IMR-90 (cell line): ENCODE measurements around the gene MACROD1. TPM values are rescaled to one million over a fixed set of nuclear protein-coding genes. Genes with fewer than 3 reads are reported as not detected.

Source experiments
- ATAC-seq: fragments of 200-7000 bp; cut with Tn5 transposase; 2 replicates; pipeline ENCODE4 v1.9.1; 2020; ENCODE audit warnings: low read depth, mild to moderate bottlenecking, moderate library complexity
- BruUV-seq: library from RNA; stranded (reverse); fragments of 400-500 nt; replicated peaks from 2 replicates; lab custom pipeline; 2021; lab: Mats Ljungman, UMichigan
- CTCF ChIA-PET: fragments of 300-600 bp; formaldehyde crosslinking; extraction: SDS; loops from one replicate; lab custom pipeline; 2021; ENCODE audit warnings: antibody characterized with exemption; lab: Yijun Ruan, JAX
- POLR2A ChIA-PET: fragments of 300-600 bp; sonication (Branson Sonifier 250); formaldehyde crosslinking; loops from one replicate; lab custom pipeline; 2022; ENCODE audit warnings: antibody characterized with exemption; ENCODE audit not compliant: unreplicated experiment; lab: Charles Lee
- DNase-seq: peaks from one replicate; pipeline ENCODE4 v3.0.0; 2013
- H2AFZ ChIP-seq: replicated peaks from 2 replicates; pipeline ENCODE3; 2013; ENCODE audit warnings: low read length, mild to moderate bottlenecking; ENCODE audit not compliant: poor library complexity
- H2AK5ac ChIP-seq: 2 replicates; pipeline ENCODE4 v1.6.1; 2013; ENCODE audit warnings: low read depth, low read length, inconsistent platforms
- H2AK9ac ChIP-seq: replicated peaks from 2 replicates; pipeline ENCODE3; 2013; ENCODE audit warnings: mild to moderate bottlenecking, low read depth, low read length, moderate library complexity; ENCODE audit not compliant: poor library complexity
- H2BK120ac ChIP-seq: 2 replicates; pipeline ENCODE4 v1.6.1; 2013; ENCODE audit warnings: low read depth, low read length, inconsistent platforms
- H2BK15ac ChIP-seq: 3 replicates; pipeline ENCODE4 v1.6.1; 2013; ENCODE audit warnings: low read depth, low read length, inconsistent platforms
- H2BK20ac ChIP-seq: 2 replicates; pipeline ENCODE4 v1.6.1; 2013; ENCODE audit warnings: low read depth, mild to moderate bottlenecking, inconsistent platforms, low read length, moderate library complexity
- H2BK5ac ChIP-seq: 2 replicates; pipeline ENCODE4 v1.6.1; 2013; ENCODE audit warnings: mild to moderate bottlenecking, low read depth, low read length, inconsistent platforms; ENCODE audit not compliant: poor library complexity, severe bottlenecking
- H3K14ac ChIP-seq: replicated peaks from 2 replicates; pipeline ENCODE4 v1.6.1; 2013; ENCODE audit warnings: low read depth, low read length, inconsistent platforms
- H3K18ac ChIP-seq: 2 replicates; pipeline ENCODE4 v1.6.1; 2013; ENCODE audit warnings: low read depth, low read length, control low read depth
- H3K23ac ChIP-seq: 2 replicates; pipeline ENCODE4 v1.6.1; 2013; ENCODE audit warnings: low read depth, low read length, inconsistent platforms
- H3K27ac ChIP-seq: 2 replicates; pipeline ENCODE4 v1.5.1; 2013; ENCODE audit warnings: mild to moderate bottlenecking, control low read depth, low read length; ENCODE audit not compliant: insufficient read depth
- H3K27me3 ChIP-seq: 2 replicates; pipeline ENCODE4 v1.6.1; 2013; ENCODE audit warnings: low read length; ENCODE audit not compliant: control insufficient read depth, insufficient read depth
- H3K36me3 ChIP-seq: 2 replicates; pipeline ENCODE4 v1.6.1; 2013; ENCODE audit warnings: low read length, mixed read lengths; ENCODE audit not compliant: control insufficient read depth, insufficient read depth
- H3K4ac ChIP-seq: 2 replicates; pipeline ENCODE4 v1.6.1; 2013; ENCODE audit warnings: low read depth, low read length, inconsistent platforms
- H3K4me1 ChIP-seq: 2 replicates; pipeline ENCODE4 v1.6.1; 2013; ENCODE audit warnings: low read length, mixed read lengths; ENCODE audit not compliant: control insufficient read depth, insufficient read depth
- H3K4me2 ChIP-seq: 2 replicates; pipeline ENCODE4 v1.6.1; 2013; ENCODE audit warnings: low read depth, mild to moderate bottlenecking, control low read depth, low read length, moderate library complexity
- H3K4me3 ChIP-seq: 2 replicates; pipeline ENCODE4 v1.5.1; 2013; ENCODE audit warnings: low read depth, mild to moderate bottlenecking, control low read depth, low read length, moderate library complexity; ENCODE audit not compliant: insufficient read depth
- H3K56ac ChIP-seq: 2 replicates; pipeline ENCODE4 v1.6.1; 2013; ENCODE audit warnings: low read length, inconsistent platforms; ENCODE audit not compliant: insufficient read depth; ENCODE audit errors: extremely low read depth
- H3K79me1 ChIP-seq, 2 experiments: 2 replicates each; pipeline ENCODE4 v1.6.1; 2013; ENCODE audit warnings: low read length in 2 of 2, inconsistent platforms in 1 of 2, low read depth in 1 of 2
- H3K9ac ChIP-seq: 2 replicates; pipeline ENCODE4 v1.6.1; 2013; ENCODE audit warnings: low read depth, low read length, control low read depth
- H3K9me1 ChIP-seq: 2 replicates; pipeline ENCODE4 v1.6.1; 2013; ENCODE audit warnings: low read length, inconsistent platforms; ENCODE audit not compliant: insufficient read depth
- H3K9me3 ChIP-seq: 2 replicates; pipeline ENCODE4 v1.6.1; 2013; ENCODE audit warnings: low read length; ENCODE audit not compliant: control insufficient read depth, insufficient read depth
- H4K20me1 ChIP-seq: 2 replicates; pipeline ENCODE4 v1.6.1; 2013; ENCODE audit warnings: low read length, inconsistent platforms; ENCODE audit not compliant: insufficient read depth
- H4K5ac ChIP-seq: 2 replicates; pipeline ENCODE4 v1.6.1; 2013; ENCODE audit warnings: mild to moderate bottlenecking, low read depth, low read length, control low read depth
- H4K8ac ChIP-seq, 2 experiments: 2 replicates each; pipeline ENCODE4 v1.6.1; 2013; ENCODE audit warnings: low read depth in 2 of 2, low read length in 2 of 2, control low read depth in 1 of 2, inconsistent platforms in 1 of 2
- H4K91ac ChIP-seq: 2 replicates; pipeline ENCODE4 v1.6.1; 2013; ENCODE audit warnings: low read depth, low read length, inconsistent platforms; ENCODE audit not compliant: insufficient read depth
- BHLHE40 ChIP-seq: fragments of 150-350 bp; IDR thresholded peaks from 2 replicates; pipeline ENCODE4 v1.6.1; 2016; ENCODE audit warnings: mild to moderate bottlenecking, low read depth, low read length
- NFE2L2 ChIP-seq: fragments of 150-350 bp; IDR thresholded peaks from 2 replicates; pipeline ENCODE4 v1.6.1; 2016; ENCODE audit warnings: low read depth, mild to moderate bottlenecking, low read length
- RFX5 ChIP-seq: IDR thresholded peaks from 2 replicates; pipeline ENCODE4 v1.8.0; 2012; ENCODE audit warnings: low read depth, mild to moderate bottlenecking, low read length, moderate library complexity
- WGBS, 2 experiments: methylation state at CpG; one replicate each; pipeline versions ENCODE4 v1.1.5 to v1.1.7; 2013; ENCODE audit warnings: missing lambda C conversion rate in 2 of 2; ENCODE audit not compliant: insufficient read length in 1 of 2; ENCODE audit errors: extremely low coverage in 2 of 2; 5-methylcytosine and 5-hydroxymethylcytosine counted together
- dilution Hi-C: fragments of 300-500 bp; cut with HindIII; formaldehyde crosslinking; loops from one replicate; pipeline ENCODE4 v1.14.3; 2018; ENCODE audit warnings: low sequenced_read_pairs; ENCODE audit not compliant: unreplicated experiment
- in situ Hi-C: fragments of 300-500 bp; cut with MboI; formaldehyde crosslinking; loops from 3 replicates; pipeline ENCODE4 v1.14.3; 2019; ENCODE audit warnings: low sequenced_read_pairs, inconsistent platforms, mixed read lengths
- intact Hi-C: fragments of 100-400 bp; cut with micrococcal nuclease; formaldehyde crosslinking; loops from 2 replicates; pipeline ENCODE4 v1.10.0; 2022
- polyA plus RNA-seq, 3 experiments: library from polyadenylated mRNA; depleted of rRNA; stranded (reverse); fragments of >200 nt; gene quantifications; 2 replicates each; pipeline ENCODE4 v1.2.3, GENCODE V29; 2012; ENCODE audit warnings: low replicate concordance in 1 of 3
- total RNA-seq: library from RNA; depleted of rRNA; stranded (reverse); fragments of >200 nt; gene quantifications from 2 replicates; pipeline ENCODE4 v1.2.3, GENCODE V29; 2012

MACROD1 gene
- total and polyA plus RNA-seq, 2 of the 4 experiments (the other 2 are of a cell fraction): 2.5 to 9.3 TPM

DNA sequence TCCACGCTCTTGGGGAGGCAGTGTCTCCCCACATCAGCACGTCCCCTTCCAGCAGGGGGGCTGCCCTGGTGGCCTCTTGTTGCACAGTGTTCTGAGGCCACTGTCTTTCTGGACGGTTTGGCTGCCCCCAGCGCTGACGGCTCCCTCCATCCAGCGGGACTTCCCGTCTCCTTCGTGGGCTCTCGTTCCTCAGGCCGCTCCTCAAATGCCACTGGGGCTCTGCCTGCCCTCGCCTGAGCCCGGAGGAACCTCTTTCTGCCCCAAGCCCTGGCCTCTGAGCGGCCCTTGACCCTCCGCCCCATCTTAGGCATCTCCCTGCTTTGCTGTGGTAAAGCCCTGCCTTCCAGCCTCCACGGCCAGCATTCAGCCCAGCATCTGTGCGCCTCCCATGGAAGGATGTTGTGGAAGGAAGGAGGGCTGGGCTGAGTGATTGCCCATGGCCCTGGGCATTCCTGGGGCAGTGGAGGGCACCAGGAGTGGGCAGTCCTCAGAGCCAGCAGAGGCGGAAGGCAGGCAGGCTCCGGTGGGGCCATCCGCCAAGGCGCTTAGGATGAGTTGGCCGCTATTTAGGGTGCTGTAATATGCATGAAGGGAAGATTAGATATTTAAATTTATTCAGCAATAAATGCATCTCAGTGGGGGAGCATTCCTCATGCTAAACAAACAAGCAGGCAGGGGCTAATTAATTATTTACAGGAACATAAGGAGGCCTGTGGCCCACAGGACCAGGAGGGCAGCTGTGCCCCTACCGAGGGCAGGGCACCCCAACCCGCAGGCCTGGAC lies 161.9 kb downstream of the MACROD1 start:
- TF ChIP-seq RFX5: no peak
- TF ChIP-seq BHLHE40: no peak
- no peak for TF ChIP-seq NFE2L2
- Histone ChIP-seq H2BK15ac (no peak overlapping the region), H3K27ac (no peak overlapping the region), H3K4me3 (no peak overlapping the region), H3K27me3 (no peaks in the 10 kb centered on the region), H2BK5ac (no peak overlapping the region), H3K23ac (no peak overlapping the region), H3K14ac (no peak overlapping the region), H2AFZ (no peak overlapping the region), H3K9me1 (0 out of 2 replicates have a peak, but pooled peaks cover 3% of the 10 kb centered on the region), H3K9ac (no peak overlapping the region), H3K18ac (no peak overlapping the region), H4K8ac (no peak overlapping the region), H3K4ac (no peak overlapping the region), H2BK20ac (no peak overlapping the region), H2AK9ac (no peak overlapping the region), H4K5ac (no peak overlapping the region), H3K56ac (no peak overlapping the region), H3K4me2 (no peak overlapping the region), H3K36me3 (peaks cover 3% of the 10 kb centered on the region; the same call in 1 of the 2 replicates), H4K20me1 (peaks cover 6% of the 10 kb centered on the region), H4K91ac (no peak overlapping the region), H3K9me3 (no peaks in the 10 kb centered on the region), H3K4me1 (peaks cover 11% of the 10 kb centered on the region), H3K79me1 (peaks cover 0 to 4% of the 10 kb centered on the region in 2 experiments; a peak in 1 of 4 replicates), H2BK120ac (no peak overlapping the region), H2AK5ac (no peak overlapping the region)
- in situ Hi-C loops (no loop called here), dilution Hi-C loops (no loop called here), intact Hi-C loops (loop anchor here (1.0 to 10.0 kb wide), 2 partner anchors 144 to 301 kb away; partner anchors contain the start of genes CATSPERZ and ESRRA)
- ChIA-PET CTCF (no interaction called here), POLR2A (no interaction called here)
- no peak for DNase-seq
- 78% methylated on average over 9 of the region's 23 CpGs; no CpG with 5 or more reads in 1 of the 2 experiments for WGBS, 2 experiments
- BruUV-seq: no TSS peak
- ATAC-seq: no peak
